H9 (cell line): ENCODE measurements around the gene FAHD1. TPM values are rescaled to one million over a fixed set of nuclear protein-coding genes. Genes with fewer than 3 reads are reported as not detected.
"Not testable (repeated sequence)": the region's sequence is repeated elsewhere in the genome, so short reads cannot be mapped to it uniquely, and the experiment has no call there.

ENCODE experiments used
- DNase-seq: peaks from one replicate; pipeline ENCODE4 v3.0.0-alpha.2; 2017
- H2AFZ ChIP-seq: one replicate; pipeline ENCODE4 v1.6.1; 2013; ENCODE audit warnings: mild to moderate bottlenecking, low read length, control low read depth, moderate library complexity
- H2AK5ac ChIP-seq: 2 replicates; pipeline ENCODE4 v1.6.1; 2013; ENCODE audit warnings: low read length, control low read depth, mixed read lengths; ENCODE audit not compliant: insufficient read length
- H2BK120ac ChIP-seq: one replicate; pipeline ENCODE4 v1.6.1; 2013; ENCODE audit warnings: low read depth, mild to moderate bottlenecking, low read length, control low read depth, inconsistent platforms; ENCODE audit not compliant: poor library complexity, severe bottlenecking
- H2BK12ac ChIP-seq: 2 replicates; pipeline ENCODE4 v1.6.1; 2013; ENCODE audit warnings: low read length, control low read depth, mixed read lengths, low read depth; ENCODE audit not compliant: insufficient read length
- H2BK15ac ChIP-seq: 2 replicates; pipeline ENCODE4 v1.6.1; 2013; ENCODE audit warnings: low read depth, low read length, control low read depth
- H2BK20ac ChIP-seq: one replicate; pipeline ENCODE4 v1.6.1; 2013; ENCODE audit warnings: low read depth, mild to moderate bottlenecking, low read length, control low read depth, inconsistent platforms; ENCODE audit not compliant: poor library complexity, severe bottlenecking
- H2BK5ac ChIP-seq: 2 replicates; pipeline ENCODE4 v1.6.1; 2013; ENCODE audit warnings: low read length, control low read depth, mixed read lengths; ENCODE audit not compliant: insufficient read length
- H3K14ac ChIP-seq: 2 replicates; pipeline ENCODE4 v1.6.1; 2013; ENCODE audit warnings: low read length, control low read depth; ENCODE audit not compliant: insufficient read depth
- H3K18ac ChIP-seq: 2 replicates; pipeline ENCODE4 v1.6.1; 2013; ENCODE audit warnings: low read depth, mild to moderate bottlenecking, mixed read lengths, low read length, control low read depth; ENCODE audit not compliant: insufficient read length
- H3K23ac ChIP-seq: 2 replicates; pipeline ENCODE4 v1.6.1; 2013; ENCODE audit warnings: low read length, control low read depth, mixed read lengths, low read depth; ENCODE audit not compliant: insufficient read length
- H3K23me2 ChIP-seq: 2 replicates; pipeline ENCODE4 v1.6.1; 2013; ENCODE audit warnings: low read depth, mild to moderate bottlenecking, mixed read lengths, low read length, control low read depth; ENCODE audit not compliant: insufficient read length, poor library complexity, severe bottlenecking
- H3K27ac ChIP-seq: 2 replicates; pipeline ENCODE4 v1.5.1; 2013; ENCODE audit warnings: low read length, control low read depth, mixed read lengths, low read depth; ENCODE audit not compliant: insufficient read length
- H3K27me3 ChIP-seq: 2 replicates; pipeline ENCODE4 v1.6.1; 2013; ENCODE audit warnings: low read length, control low read depth, inconsistent platforms; ENCODE audit not compliant: insufficient read depth
- H3K4ac ChIP-seq: 2 replicates; pipeline ENCODE4 v1.6.1; 2013; ENCODE audit warnings: low read depth, mild to moderate bottlenecking, control low read depth, inconsistent platforms, low read length, moderate library complexity
- H3K4me1 ChIP-seq: 2 replicates; pipeline ENCODE4 v1.6.1; 2013; ENCODE audit warnings: low read length, control low read depth, inconsistent platforms; ENCODE audit not compliant: insufficient read depth
- H3K4me2 ChIP-seq: 2 replicates; pipeline ENCODE4 v1.6.1; 2013; ENCODE audit warnings: low read length, control low read depth, mixed read lengths; ENCODE audit not compliant: insufficient read length, insufficient read depth
- H3K56ac ChIP-seq: 2 replicates; pipeline ENCODE4 v1.6.1; 2013; ENCODE audit warnings: low read depth, mild to moderate bottlenecking, mixed read lengths, low read length, control low read depth; ENCODE audit not compliant: insufficient read length
- H3K79me1 ChIP-seq: 2 replicates; pipeline ENCODE4 v1.6.1; 2013; ENCODE audit warnings: low read depth, mild to moderate bottlenecking, moderate library complexity, low read length, control low read depth, inconsistent platforms; ENCODE audit not compliant: insufficient read depth, poor library complexity, severe bottlenecking
- H3K79me2 ChIP-seq: 2 replicates; pipeline ENCODE4 v1.6.1; 2013; ENCODE audit warnings: low read length, control low read depth, inconsistent platforms; ENCODE audit not compliant: insufficient read depth
- H3K9ac ChIP-seq: 2 replicates; pipeline ENCODE4 v1.6.1; 2013; ENCODE audit warnings: low read length, control low read depth, mixed read lengths; ENCODE audit not compliant: insufficient read length; ENCODE audit errors: extremely low read depth
- H3K9me3 ChIP-seq: one replicate; pipeline ENCODE4 v1.6.1; 2013; ENCODE audit warnings: low read depth, low read length, inconsistent platforms; ENCODE audit not compliant: control insufficient read depth
- H3T11ph ChIP-seq: one replicate; pipeline ENCODE4 v1.6.1; 2013; ENCODE audit warnings: mild to moderate bottlenecking, low read length, control low read depth, inconsistent platforms
- H4K20me1 ChIP-seq: one replicate; pipeline ENCODE4 v1.6.1; 2013; ENCODE audit not compliant: control insufficient read depth, insufficient read length, insufficient read depth
- H4K5ac ChIP-seq: 2 replicates; pipeline ENCODE4 v1.6.1; 2013; ENCODE audit warnings: low read depth, mild to moderate bottlenecking, mixed read lengths, low read length, control low read depth; ENCODE audit not compliant: insufficient read length
- H4K8ac ChIP-seq: replicated peaks from 2 replicates; pipeline ENCODE4 v1.6.1; 2013; ENCODE audit warnings: low read length, control low read depth, mixed read lengths, low read depth; ENCODE audit not compliant: insufficient read length
- H4K91ac ChIP-seq: 2 replicates; pipeline ENCODE4 v1.6.1; 2013; ENCODE audit warnings: low read depth, mild to moderate bottlenecking, moderate library complexity, mixed read lengths, low read length, control low read depth; ENCODE audit not compliant: insufficient read length
- H3K27ac Mint-ChIP-seq, 3 experiments: 2 replicates in 2 of 3; 3 replicates in 1 of 3; pipeline ENCODE4 v1.8.0; 2020 to 2021; ENCODE audit warnings: mixed read lengths in 3 of 3, mild to moderate bottlenecking in 1 of 3, moderate library complexity in 1 of 3
- H3K27me3 Mint-ChIP-seq: 2 replicates; pipeline ENCODE4 v1.8.0; 2021; ENCODE audit warnings: low read depth, mild to moderate bottlenecking, moderate library complexity, mixed read lengths
- H3K36me3 Mint-ChIP-seq, 3 experiments: 2 replicates in 2 of 3; 3 replicates in 1 of 3; pipeline ENCODE4 v1.8.0; 2020 to 2021; ENCODE audit warnings: low read depth in 3 of 3, mixed read lengths in 3 of 3; ENCODE audit not compliant: insufficient read depth in 1 of 3
- H3K4me1 Mint-ChIP-seq, 2 experiments: 2 replicates each; pipeline ENCODE4 v1.8.0; 2020; ENCODE audit warnings: mixed read lengths in 2 of 2
- H3K4me3 Mint-ChIP-seq, 2 experiments: 2 replicates in 1 of 2; 3 replicates in 1 of 2; pipeline ENCODE4 v1.8.0; 2020 to 2021; ENCODE audit warnings: mild to moderate bottlenecking in 2 of 2, mixed read lengths in 2 of 2, moderate library complexity in 1 of 2
- H3K9me3 Mint-ChIP-seq, 2 experiments: 2 replicates in 1 of 2; 3 replicates in 1 of 2; pipeline ENCODE4 v1.8.0; 2020; ENCODE audit warnings: mild to moderate bottlenecking in 2 of 2, mixed read lengths in 2 of 2, moderate library complexity in 1 of 2
- WGBS: extraction: QIAGEN DNeasy Blood & Tissue Kit; methylation state at CpG from one replicate; pipeline ENCODE4 v1.1.7; 2013; ENCODE audit warnings: missing lambda C conversion rate, low lambda C conversion rate, mixed read lengths; ENCODE audit not compliant: insufficient read length; ENCODE audit errors: extremely low coverage; 5-methylcytosine and 5-hydroxymethylcytosine counted together
- total RNA-seq: library from RNA; stranded (reverse); gene quantifications from 2 replicates; pipeline ENCODE4 v1.2.1, GENCODE V29; 2021
- TF ChIP-seq, protein P1 (sequence below): fragments of 200-600 bp; sonication (generic); conservative IDR thresholded peaks from 3 replicates; pipeline ENCODE4 v1.8.0; 2021; ENCODE audit warnings: antibody characterized with exemption, mild to moderate bottlenecking

Gene FAHD1
- total RNA-seq, 1 experiment from 2014 or later, result 16.2 TPM

DNA sequence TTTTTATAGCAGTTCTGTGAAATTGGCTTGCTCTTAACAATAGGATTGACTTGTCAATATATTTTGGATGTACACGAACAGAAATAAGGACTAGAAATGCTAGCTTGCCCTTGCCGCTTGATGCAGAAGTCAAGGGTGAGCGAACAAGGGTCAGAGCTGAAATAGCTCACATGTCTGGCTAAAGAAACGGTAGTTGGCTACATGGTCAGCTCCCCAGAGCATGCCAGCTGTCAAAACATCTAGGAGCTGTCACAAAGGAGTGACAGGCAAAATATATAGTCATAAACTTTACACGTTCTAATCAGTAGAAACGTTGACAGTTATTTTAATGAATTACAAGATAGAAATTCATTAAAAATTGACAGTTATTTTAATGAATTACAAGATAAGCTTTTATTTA lies 47.8 kb downstream of the FAHD1 start:
- Histone ChIP-seq H3K23ac (no peak overlapping the region), H2BK120ac (no peak overlapping the region), H3K4me1 (no peaks in the 10 kb centered on the region), H3K27me3 (no peaks in the 10 kb centered on the region; the same call in 1 of the 2 replicates), H3K79me2 (no peaks in the 10 kb centered on the region; the same call in 1 of the 2 replicates), H3K4me2 (no peak overlapping the region), H2BK20ac (no peak overlapping the region), H2AK5ac (no peak overlapping the region), H3K4ac (no peak overlapping the region), H3K18ac (no peak overlapping the region), H3K9me3 (no peaks in the 10 kb centered on the region), H4K20me1 (no peaks in the 10 kb centered on the region), H2BK12ac (no peak overlapping the region), H3K23me2 (no peaks in the 10 kb centered on the region), H2BK15ac (no peak overlapping the region), H4K91ac (no peak overlapping the region), H3T11ph (no peak overlapping the region), H4K8ac (no peak overlapping the region), H3K9ac (no peak overlapping the region), H3K56ac (no peak overlapping the region), H3K27ac (no peak overlapping the region), H3K79me1 (no peaks in the 10 kb centered on the region), H4K5ac (no peak overlapping the region), H2BK5ac (no peak overlapping the region), H2AFZ (no peak overlapping the region), H3K14ac (no peak overlapping the region)
- Mint-ChIP-seq H3K27ac (no peak overlapping the region), H3K27me3 (peaks cover 61% of the 10 kb centered on the region), H3K9me3 (peaks cover 0 to 2% of the 10 kb centered on the region in 2 experiments; a peak in 1 of 5 replicates), H3K4me3 (no peak overlapping the region), H3K36me3 (peaks cover 0 to 3% (median 0%) of the 10 kb centered on the region in 3 experiments; a peak in 1 of 7 replicates), H3K4me1 (peaks cover 2 to 8% of the 10 kb centered on the region in 2 experiments; a peak in 2 of 4 replicates)
- WGBS, result no CpG with 5 or more reads among the region's 6 CpGs
- TF ChIP-seq, protein P1, sequence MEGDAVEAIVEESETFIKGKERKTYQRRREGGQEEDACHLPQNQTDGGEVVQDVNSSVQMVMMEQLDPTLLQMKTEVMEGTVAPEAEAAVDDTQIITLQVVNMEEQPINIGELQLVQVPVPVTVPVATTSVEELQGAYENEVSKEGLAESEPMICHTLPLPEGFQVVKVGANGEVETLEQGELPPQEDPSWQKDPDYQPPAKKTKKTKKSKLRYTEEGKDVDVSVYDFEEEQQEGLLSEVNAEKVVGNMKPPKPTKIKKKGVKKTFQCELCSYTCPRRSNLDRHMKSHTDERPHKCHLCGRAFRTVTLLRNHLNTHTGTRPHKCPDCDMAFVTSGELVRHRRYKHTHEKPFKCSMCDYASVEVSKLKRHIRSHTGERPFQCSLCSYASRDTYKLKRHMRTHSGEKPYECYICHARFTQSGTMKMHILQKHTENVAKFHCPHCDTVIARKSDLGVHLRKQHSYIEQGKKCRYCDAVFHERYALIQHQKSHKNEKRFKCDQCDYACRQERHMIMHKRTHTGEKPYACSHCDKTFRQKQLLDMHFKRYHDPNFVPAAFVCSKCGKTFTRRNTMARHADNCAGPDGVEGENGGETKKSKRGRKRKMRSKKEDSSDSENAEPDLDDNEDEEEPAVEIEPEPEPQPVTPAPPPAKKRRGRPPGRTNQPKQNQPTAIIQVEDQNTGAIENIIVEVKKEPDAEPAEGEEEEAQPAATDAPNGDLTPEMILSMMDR, result no peak
- no peak for DNase-seq

DNA sequence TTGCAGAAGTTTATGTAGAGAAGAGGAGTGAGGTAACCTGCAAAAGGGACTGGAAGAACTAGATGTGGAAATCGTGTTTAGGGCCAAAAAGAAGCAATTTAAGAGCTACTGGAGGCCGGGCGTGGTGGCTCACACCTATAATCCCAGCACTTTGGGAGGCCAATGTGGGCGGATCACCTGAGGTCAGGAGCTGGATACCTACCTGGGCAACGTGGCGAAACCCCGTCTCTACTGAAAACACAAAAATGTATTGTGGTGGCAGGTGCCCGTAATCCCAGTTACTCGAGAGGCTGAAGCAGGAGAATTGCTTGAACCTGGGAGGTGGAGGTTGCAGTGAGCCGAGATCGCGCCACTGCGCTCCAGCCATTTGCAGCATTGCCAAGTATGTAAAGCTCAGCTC lies 49.1 kb downstream of the FAHD1 start:
- not testable (repeated sequence) for H2AFZ ChIP-seq, H2AK5ac ChIP-seq, H2BK20ac ChIP-seq, H3K4me1 Mint-ChIP-seq, H2BK5ac ChIP-seq, H3K4me3 Mint-ChIP-seq, H3K14ac ChIP-seq, H3K9me3 ChIP-seq, H3K9ac ChIP-seq, H4K5ac ChIP-seq, H4K20me1 ChIP-seq, H3K4me2 ChIP-seq, H3K9me3 Mint-ChIP-seq, H2BK120ac ChIP-seq, H3K56ac ChIP-seq, DNase-seq, H3K4ac ChIP-seq, H3K23me2 ChIP-seq, H4K8ac ChIP-seq, H3K79me2 ChIP-seq, H3K23ac ChIP-seq, H3T11ph ChIP-seq, H3K79me1 ChIP-seq, H3K27ac Mint-ChIP-seq, H4K91ac ChIP-seq, H3K4me1 ChIP-seq, H3K18ac ChIP-seq, H3K27ac ChIP-seq, H2BK12ac ChIP-seq, H3K36me3 Mint-ChIP-seq, H3K27me3 ChIP-seq
- 0 out of 2 replicates have a peak overlapping the region, but pooled peaks have one; percentile 48 for H2BK15ac ChIP-seq
- H3K27me3 Mint-ChIP-seq, result peaks cover 57% of the 10 kb centered on the region
- no CpG with 5 or more reads among the region's 13 CpGs for WGBS
